ENCODE results near the gene HPSE2. TPM values are rescaled to one million over a fixed set of nuclear protein-coding genes. Genes with fewer than 3 reads are reported as not detected.
A peak's percentile ranks its signal among the peaks of the same experiment; 100 is the strongest.

HPSE2 gene
- polyA plus RNA-seq, 1 experiment = not detected

DNA sequence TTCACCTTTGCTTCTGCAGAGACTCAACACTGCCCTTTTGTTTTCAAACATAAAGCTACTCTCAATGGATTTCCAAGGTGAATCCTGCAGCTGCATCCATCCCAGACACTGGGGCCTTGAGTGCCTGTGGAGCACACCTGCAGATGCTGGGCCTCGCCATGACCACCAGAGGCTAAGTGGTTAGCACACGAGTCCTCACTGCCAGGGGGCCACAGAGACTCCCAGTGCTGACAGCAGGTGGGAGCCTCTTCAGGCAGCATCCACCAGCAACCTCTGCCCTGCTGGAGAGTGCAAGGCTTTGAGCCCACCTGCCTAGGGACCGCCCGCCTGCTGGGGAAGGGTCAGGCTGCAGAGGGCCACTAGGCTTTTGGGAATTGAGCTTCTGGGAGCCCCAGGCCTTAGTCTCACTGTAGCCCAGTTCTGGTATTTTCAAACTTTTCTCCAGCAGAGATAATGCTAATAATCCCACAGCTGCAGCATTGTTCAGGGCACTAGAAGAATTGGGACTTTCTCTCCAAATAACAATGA, 779.5 kb downstream of the HPSE2 start:
- Histone ChIP-seq H3K4me3 (ENCODE audit: low read depth, low read length) (no peak overlapping the region), H3K27me3 (ENCODE audit: control insufficient read depth, insufficient read depth, low read length) (no peaks in the 10 kb centered on the region), H3K36me3 (ENCODE audit: control insufficient read depth, insufficient read depth, low read length) (no peaks in the 10 kb centered on the region)
- ChIA-PET POLR2A (no interaction called here), CTCF (interaction anchor here (1.1 kb wide), 1 partner anchor 10 kb away, joined by 3 read pairs; no protein-coding TSS in a partner anchor)
- TF ChIP-seq, protein P1, sequence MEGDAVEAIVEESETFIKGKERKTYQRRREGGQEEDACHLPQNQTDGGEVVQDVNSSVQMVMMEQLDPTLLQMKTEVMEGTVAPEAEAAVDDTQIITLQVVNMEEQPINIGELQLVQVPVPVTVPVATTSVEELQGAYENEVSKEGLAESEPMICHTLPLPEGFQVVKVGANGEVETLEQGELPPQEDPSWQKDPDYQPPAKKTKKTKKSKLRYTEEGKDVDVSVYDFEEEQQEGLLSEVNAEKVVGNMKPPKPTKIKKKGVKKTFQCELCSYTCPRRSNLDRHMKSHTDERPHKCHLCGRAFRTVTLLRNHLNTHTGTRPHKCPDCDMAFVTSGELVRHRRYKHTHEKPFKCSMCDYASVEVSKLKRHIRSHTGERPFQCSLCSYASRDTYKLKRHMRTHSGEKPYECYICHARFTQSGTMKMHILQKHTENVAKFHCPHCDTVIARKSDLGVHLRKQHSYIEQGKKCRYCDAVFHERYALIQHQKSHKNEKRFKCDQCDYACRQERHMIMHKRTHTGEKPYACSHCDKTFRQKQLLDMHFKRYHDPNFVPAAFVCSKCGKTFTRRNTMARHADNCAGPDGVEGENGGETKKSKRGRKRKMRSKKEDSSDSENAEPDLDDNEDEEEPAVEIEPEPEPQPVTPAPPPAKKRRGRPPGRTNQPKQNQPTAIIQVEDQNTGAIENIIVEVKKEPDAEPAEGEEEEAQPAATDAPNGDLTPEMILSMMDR (IDR thresholded peaks at IDR 0.05; ENCODE audit: insufficient read depth, low read depth, low read length) = no peak
- no peak for DNase-seq (ENCODE audit: low read depth)

DNA sequence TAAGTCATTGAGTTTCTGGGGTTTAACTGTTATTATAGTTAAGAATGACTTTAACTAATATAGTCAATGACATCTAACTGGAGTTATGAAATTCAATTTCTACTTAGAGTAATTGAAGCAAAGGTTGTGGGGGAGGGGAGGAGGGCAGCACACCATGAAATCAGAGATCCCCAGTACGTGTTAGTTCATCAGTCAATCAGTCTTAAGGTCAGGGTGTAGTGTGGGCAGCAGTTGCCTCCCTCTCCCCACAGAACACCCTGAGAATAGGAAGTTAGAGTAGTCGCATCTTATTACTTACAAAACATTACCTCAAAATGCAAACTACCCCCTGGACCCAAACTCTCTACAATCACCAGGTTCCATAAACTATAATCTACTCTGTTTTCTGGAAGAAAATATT, 781.9 kb downstream of the HPSE2 start:
- Histone ChIP-seq H3K36me3 (ENCODE audit: control insufficient read depth, insufficient read depth, low read length) (no peaks in the 10 kb centered on the region), H3K27me3 (ENCODE audit: control insufficient read depth, insufficient read depth, low read length) (no peaks in the 10 kb centered on the region), H3K4me3 (ENCODE audit: low read depth, low read length) (no peak overlapping the region)
- POLR2A ChIA-PET = no interaction called here
- no peak for DNase-seq (ENCODE audit: low read depth)
- CTCF ChIA-PET = no interaction called here
- TF ChIP-seq, protein P1 (IDR thresholded peaks at IDR 0.05; ENCODE audit: insufficient read depth, low read depth, low read length) = no peak

DNA sequence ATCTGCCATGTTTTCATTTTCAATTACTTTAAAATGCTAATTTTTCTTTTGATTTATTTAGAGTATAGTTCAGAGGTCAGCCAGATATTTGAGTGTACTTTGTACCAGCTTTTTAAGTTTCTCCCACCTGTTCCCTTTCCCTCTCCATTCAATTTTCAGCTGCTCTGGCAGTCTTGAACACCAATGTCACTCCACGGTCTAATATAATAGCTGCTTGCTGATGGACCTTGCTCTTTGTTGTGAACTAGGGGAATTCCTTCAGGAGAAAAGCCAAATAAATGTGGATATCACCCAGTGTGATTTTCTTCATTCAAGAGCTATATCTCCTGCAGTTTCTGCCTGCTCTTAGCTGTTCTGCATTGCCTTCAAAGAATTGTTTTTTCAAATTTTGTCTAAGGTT, 785.0 kb downstream of the HPSE2 start:
- ChIA-PET POLR2A (no interaction called here), CTCF (interaction anchor here (1.0 kb wide), 1 partner anchor 25 kb away, joined by 3 read pairs; no protein-coding TSS in a partner anchor)
- no peaks in the 10 kb centered on the region for H3K27me3 ChIP-seq (ENCODE audit: control insufficient read depth, insufficient read depth, low read length)
- TF ChIP-seq, protein P1 (IDR thresholded peaks at IDR 0.05; ENCODE audit: insufficient read depth, low read depth, low read length) = no peak
- H3K4me3 ChIP-seq (ENCODE audit: low read depth, low read length) = no peak overlapping the region
- DNase-seq (ENCODE audit: low read depth) = no peak
- H3K36me3 ChIP-seq (ENCODE audit: control insufficient read depth, insufficient read depth, low read length) = no peaks in the 10 kb centered on the region

DNA sequence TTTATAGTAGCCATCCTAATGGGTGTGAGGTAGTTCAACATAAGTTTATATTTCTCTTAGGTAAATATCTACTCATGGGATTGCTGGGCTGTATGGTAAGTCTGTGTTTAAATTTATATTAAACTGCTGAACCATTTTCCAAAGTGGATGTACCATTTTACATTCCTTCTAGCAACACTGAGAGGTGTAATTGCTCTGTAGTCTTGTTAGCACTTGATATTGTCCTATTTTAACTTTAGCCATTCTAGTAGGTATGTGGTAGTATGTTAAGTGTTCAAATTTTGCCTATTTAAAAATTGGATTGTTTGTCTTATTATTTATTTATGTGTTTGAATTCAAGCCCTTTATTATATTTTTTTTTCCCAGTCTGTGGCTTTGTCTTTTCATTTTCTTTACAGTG, 786.4 kb downstream of the HPSE2 start:
- ChIA-PET CTCF (no interaction called here), POLR2A (no interaction called here)
- DNase-seq (ENCODE audit: low read depth) = no peak
- TF ChIP-seq, protein P1 (IDR thresholded peaks at IDR 0.05; ENCODE audit: insufficient read depth, low read depth, low read length) = no peak
- Histone ChIP-seq H3K4me3 (ENCODE audit: low read depth, low read length) (no peak overlapping the region), H3K27me3 (ENCODE audit: control insufficient read depth, insufficient read depth, low read length) (no peaks in the 10 kb centered on the region), H3K36me3 (ENCODE audit: control insufficient read depth, insufficient read depth, low read length) (peaks cover 6% of the 10 kb centered on the region)

DNA sequence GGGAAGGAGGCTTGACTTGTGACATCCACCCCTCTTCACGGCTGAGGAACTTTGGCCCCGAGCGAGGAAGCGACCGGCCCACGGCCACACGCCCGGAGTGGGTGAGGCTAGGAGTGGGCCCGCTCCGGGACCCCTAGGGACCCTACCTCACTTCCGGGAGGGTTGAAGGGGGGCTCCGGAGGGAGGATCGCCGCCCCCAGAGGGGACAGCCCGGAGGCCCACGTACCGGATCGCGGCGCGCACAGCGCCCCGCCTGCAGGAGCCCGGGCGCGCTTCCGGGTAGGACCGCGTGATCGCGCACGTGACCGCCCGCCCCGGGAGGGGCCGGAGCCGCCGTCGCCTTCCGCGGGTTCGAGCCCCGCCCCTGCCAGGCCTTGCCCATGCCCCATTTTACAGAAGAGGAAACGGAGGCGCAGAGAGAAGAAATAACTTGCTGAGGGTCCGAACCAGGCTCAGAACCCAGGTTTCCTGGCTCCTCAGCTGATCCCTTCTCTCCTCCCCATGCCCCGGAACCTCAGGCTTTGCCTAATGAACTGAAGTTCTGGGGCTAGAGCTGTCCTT, 788.9 kb downstream of the HPSE2 start, which contains the start of gene HPS1:
TSS of gene HPS1 (minus strand) at position 275 of the 561 bp plus-strand sequence. CDS start 3,695 bp downstream, outside the sequence.
- POLR2A ChIA-PET = no interaction called here
- TF ChIP-seq, protein P1 (IDR thresholded peaks at IDR 0.05; ENCODE audit: insufficient read depth, low read depth, low read length) = no peak
- H3K27me3 ChIP-seq (ENCODE audit: control insufficient read depth, insufficient read depth, low read length) = no peaks in the 10 kb centered on the region
- H3K36me3 ChIP-seq (ENCODE audit: control insufficient read depth, insufficient read depth, low read length) = peaks cover 10% of the 10 kb centered on the region
- no peak for DNase-seq (ENCODE audit: low read depth)
- H3K4me3 ChIP-seq (ENCODE audit: low read depth, low read length) = peak within 1 kb of the TSS; percentile 77
- CTCF ChIA-PET = interaction anchor here (1.0 to 1.3 kb wide), 2 partner anchors 22 to 205 kb away, joined by 3 to 4 read pairs; no protein-coding TSS in a partner anchor

Data from BJ (cell line).